GM21576 (cell line): ENCODE measurements around the gene PRDM9.
"Not testable (repeated sequence)": the region's sequence is repeated elsewhere in the genome, so short reads cannot be mapped to it uniquely, and the experiment has no call there.

Source experiments
- ATAC-seq: cut with Tn5 transposase; IDR thresholded peaks from one replicate; pipeline ENCODE4 v1.9.1; 2021; ENCODE audit warnings: mild to moderate bottlenecking, moderate library complexity; ENCODE audit not compliant: unreplicated experiment

The PRDM9 gene

GRCh38 chr5:23526616-23527015, 19.2 kb downstream of the PRDM9 start:
- not testable (repeated sequence) for ATAC-seq

GRCh38 chr5:23527216-23527920, 20.0 kb downstream of the PRDM9 start:
- not testable (repeated sequence) for ATAC-seq

- no peak for ATAC-seq
These were observed 21.3 kb downstream of the PRDM9 start for GRCh38 chr5:23528677-23529076.

GRCh38 chr5:23530571-23530970, 23.2 kb downstream of the PRDM9 start:
- ATAC-seq: no peak

GRCh38 chr5:23571059-23571458, 63.6 kb downstream of the PRDM9 start:
- ATAC-seq: no peak
